ENCODE measurements around the gene MAP3K4. TPM values are rescaled to one million over a fixed set of nuclear protein-coding genes. Genes with fewer than 3 reads are reported as not detected.

The MAP3K4 gene
- total RNA-seq, 2 experiments from 2014 or later = 42.9 to 43.4 TPM

DNA sequence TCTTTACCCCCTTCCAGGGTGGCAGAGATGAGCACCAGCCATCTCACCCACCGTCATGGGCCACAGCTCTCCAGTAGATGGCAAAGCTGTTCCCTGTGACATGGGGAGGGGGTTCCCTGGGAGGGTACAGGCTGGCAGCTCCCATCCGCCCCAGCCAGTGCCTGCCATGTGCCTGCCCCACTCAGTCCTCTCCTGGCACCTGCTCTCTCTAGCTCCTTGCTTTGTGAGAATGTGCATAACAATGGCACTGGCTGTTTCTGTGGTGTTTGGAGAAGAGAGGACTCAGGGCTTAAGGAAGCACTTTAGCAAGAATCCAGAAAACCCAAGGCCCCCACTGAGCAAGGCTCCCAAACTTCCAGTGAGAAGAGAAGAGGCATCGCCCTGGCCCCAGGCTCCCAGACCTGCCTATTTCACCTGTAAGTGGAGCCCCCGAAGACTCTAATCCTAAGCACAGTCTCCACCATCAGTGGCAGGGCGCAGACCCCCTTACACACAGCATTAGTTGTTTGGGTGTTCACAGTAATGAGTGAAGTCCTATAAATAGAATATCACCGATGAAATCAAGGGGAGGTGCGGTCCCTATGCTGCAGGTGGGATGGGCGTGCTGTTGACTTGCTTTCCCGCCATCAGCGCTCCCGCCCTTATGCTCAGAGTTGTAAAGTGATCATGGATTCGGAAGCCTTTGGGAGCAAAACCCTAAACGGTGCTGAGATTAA lies 172.1 kb downstream of the MAP3K4 start:
- H3K4me3 Mint-ChIP-seq = no peak overlapping the region
- ChIA-PET POLR2A (no interaction called here), CTCF (no interaction called here)
- H3K9me3 Mint-ChIP-seq = no peaks in the 10 kb centered on the region
- no peaks in the 10 kb centered on the region for H3K27me3 Mint-ChIP-seq
- no peak overlapping the region for H3K27ac Mint-ChIP-seq
- H3K4me1 Mint-ChIP-seq (ENCODE audit: low read depth) = no peaks in the 10 kb centered on the region
- peaks cover 7% of the 10 kb centered on the region for H3K36me3 Mint-ChIP-seq
- DNase-seq = no peak
- intact Hi-C loops (cut with micrococcal nuclease) = no loop called here

DNA sequence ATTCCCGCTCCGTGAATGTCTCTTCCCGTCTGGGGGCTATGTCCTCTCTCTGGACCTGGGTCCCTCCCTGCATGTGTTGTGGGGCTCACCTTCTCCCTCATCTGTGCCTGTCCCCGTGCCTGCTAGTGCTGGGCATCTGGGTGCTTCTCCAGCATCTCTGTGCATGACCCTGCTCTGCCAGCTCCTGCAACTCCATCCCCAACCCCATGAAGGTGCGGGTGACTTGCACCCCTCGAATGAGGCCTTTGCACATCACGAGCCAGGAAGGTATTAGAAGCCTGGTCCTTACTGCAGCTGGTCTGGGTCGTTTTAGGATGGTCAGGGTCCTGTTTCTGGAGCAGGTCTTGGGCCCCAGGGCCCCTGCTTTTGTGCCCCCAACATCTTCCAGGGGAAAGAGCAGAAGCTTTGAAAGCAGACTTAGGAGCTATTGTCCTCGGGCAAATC lies 172.6 kb downstream of the MAP3K4 start:
- Mint-ChIP-seq H3K27ac (no peak overlapping the region), H3K36me3 (peaks cover 7% of the 10 kb centered on the region), H3K4me3 (no peak overlapping the region), H3K4me1 (ENCODE audit: low read depth) (no peaks in the 10 kb centered on the region), H3K27me3 (no peaks in the 10 kb centered on the region), H3K9me3 (no peaks in the 10 kb centered on the region)
- DNase-seq = no peak
- intact Hi-C loops (cut with micrococcal nuclease) = no loop called here
- ChIA-PET POLR2A (no interaction called here), CTCF (no interaction called here)

DNA sequence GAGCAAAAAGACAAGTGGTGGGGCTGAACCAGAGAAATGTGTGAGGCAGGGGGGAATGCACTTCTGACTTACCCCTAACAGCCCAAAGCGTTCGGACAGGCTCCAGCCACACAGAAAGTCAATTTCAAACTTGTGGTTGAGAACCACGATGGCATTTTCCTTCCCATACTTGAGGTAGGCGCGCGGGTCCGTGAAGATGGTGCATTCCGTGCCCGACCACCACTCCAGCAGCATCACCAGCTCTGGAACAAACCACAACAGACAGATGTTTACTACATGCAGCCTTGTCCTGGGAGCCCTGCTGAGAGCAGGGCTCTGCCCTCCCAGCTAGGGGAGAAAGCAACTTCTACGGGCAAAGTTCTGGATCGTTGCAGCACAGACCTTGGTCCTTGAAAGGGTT lies 174.6 kb downstream of the MAP3K4 start:
- ChIA-PET POLR2A (no interaction called here), CTCF (no interaction called here)
- H3K4me1 Mint-ChIP-seq (ENCODE audit: low read depth) = no peaks in the 10 kb centered on the region
- no peak overlapping the region for H3K27ac Mint-ChIP-seq
- no peaks in the 10 kb centered on the region for H3K27me3 Mint-ChIP-seq
- intact Hi-C loops (cut with micrococcal nuclease) = no loop called here
- H3K4me3 Mint-ChIP-seq = no peak overlapping the region
- peaks cover 4% of the 10 kb centered on the region for H3K36me3 Mint-ChIP-seq
- H3K9me3 Mint-ChIP-seq = no peaks in the 10 kb centered on the region
- no peak for DNase-seq

DNA sequence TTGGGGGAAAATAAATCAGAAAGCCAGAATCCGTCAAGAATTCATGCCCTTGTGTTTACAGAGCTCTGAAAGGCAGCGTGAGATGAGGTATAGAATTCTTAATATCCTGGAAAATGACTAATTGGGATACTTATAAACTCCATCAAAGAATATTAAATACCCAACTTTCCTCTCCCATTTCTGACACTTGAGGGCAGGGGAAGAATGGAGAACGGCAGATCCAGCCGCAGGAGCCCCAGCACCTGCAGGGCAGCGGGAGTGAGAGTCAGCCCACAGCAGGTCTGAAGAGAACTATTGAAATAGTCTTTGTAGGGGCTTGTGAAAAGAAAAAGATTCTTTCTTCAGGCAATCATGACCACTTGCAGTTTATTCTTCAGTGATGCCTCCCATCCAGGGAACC lies 175.1 kb downstream of the MAP3K4 start:
- CTCF ChIA-PET = no interaction called here
- Mint-ChIP-seq H3K27ac (no peak overlapping the region), H3K4me3 (no peak overlapping the region), H3K4me1 (ENCODE audit: low read depth) (no peaks in the 10 kb centered on the region), H3K9me3 (no peaks in the 10 kb centered on the region), H3K36me3 (peaks cover 4% of the 10 kb centered on the region), H3K27me3 (no peaks in the 10 kb centered on the region)
- intact Hi-C loops (cut with micrococcal nuclease) = no loop called here
- POLR2A ChIA-PET = no interaction called here
- no peak for DNase-seq

All from activated CD4-positive, alpha-beta memory T cell treated with anti-CD3 and anti-CD28 coated beads for 36 hours (primary cell).